Skeletal muscle satellite cell (primary cell): Measurements from ENCODE around the gene ADCY2.

ENCODE experiments used
- H3K27me3 ChIP-seq: 2 replicates; pipeline ENCODE4 v1.7.0; 2013; ENCODE audit warnings: low read length; ENCODE audit not compliant: control insufficient read depth, insufficient read depth
- H3K36me3 ChIP-seq: 2 replicates; pipeline ENCODE4 v1.7.0; 2013; ENCODE audit warnings: mild to moderate bottlenecking, control low read depth, low read length; ENCODE audit not compliant: insufficient read depth
- H3K4me1 ChIP-seq: 2 replicates; pipeline ENCODE4 v1.7.0; 2013; ENCODE audit warnings: low read length; ENCODE audit not compliant: control insufficient read depth, insufficient read depth
- H3K4me2 ChIP-seq: 2 replicates; pipeline ENCODE4 v1.7.0; 2013; ENCODE audit warnings: mild to moderate bottlenecking, low read length
- H3K4me3 ChIP-seq: 2 replicates; pipeline ENCODE4 v1.7.0; 2013; ENCODE audit warnings: low read length
- H3K9ac ChIP-seq: 2 replicates; pipeline ENCODE4 v1.7.0; 2013; ENCODE audit warnings: mild to moderate bottlenecking, low read depth, low read length, moderate library complexity
- H3K9me3 ChIP-seq: replicated peaks from 2 replicates; pipeline ENCODE4 v1.7.0; 2013; ENCODE audit warnings: mild to moderate bottlenecking, control low read depth, low read length

ADCY2 gene

GRCh38 chr5:7650755-7651154 lies 254.8 kb downstream of the ADCY2 start:
- Histone ChIP-seq H3K9me3 (peaks cover 4% of the 10 kb centered on the region), H3K4me3 (no peak overlapping the region), H3K4me1 (no peaks in the 10 kb centered on the region), H3K4me2 (no peak overlapping the region), H3K9ac (no peak overlapping the region), H3K27me3 (no peaks in the 10 kb centered on the region), H3K36me3 (no peaks in the 10 kb centered on the region)

GRCh38 chr5:7653046-7653445 lies 257.1 kb downstream of the ADCY2 start:
- Histone ChIP-seq H3K4me1 (no peaks in the 10 kb centered on the region), H3K9ac (no peak overlapping the region), H3K4me3 (no peak overlapping the region), H3K9me3 (peaks cover 4% of the 10 kb centered on the region), H3K4me2 (no peak overlapping the region), H3K36me3 (no peaks in the 10 kb centered on the region), H3K27me3 (no peaks in the 10 kb centered on the region)

DNA sequence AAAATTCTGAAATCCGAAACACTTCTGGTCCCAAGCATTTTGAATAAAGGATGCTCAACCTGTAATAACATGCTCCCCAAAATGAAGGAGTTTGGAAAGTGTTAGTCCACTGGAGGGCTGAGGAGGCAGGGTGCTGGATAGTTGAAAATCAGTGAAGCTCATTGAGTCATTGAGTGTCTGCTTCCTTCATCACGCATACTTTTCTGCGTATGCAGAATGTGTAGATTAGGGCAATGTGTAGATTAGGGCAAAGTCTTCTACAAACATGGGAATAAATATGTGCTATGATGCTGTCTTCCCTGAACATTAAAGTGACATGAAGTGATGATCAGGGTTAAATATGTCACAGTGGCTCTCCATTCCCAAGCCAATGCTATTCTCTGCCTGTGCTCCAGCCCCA lies 261.2 kb downstream of the ADCY2 start:
- no peak overlapping the region for H3K4me3 ChIP-seq
- H3K36me3 ChIP-seq, result no peaks in the 10 kb centered on the region
- H3K4me2 ChIP-seq, result no peak overlapping the region
- H3K9me3 ChIP-seq, result no peaks in the 10 kb centered on the region
- H3K9ac ChIP-seq, result no peak overlapping the region
- no peaks in the 10 kb centered on the region for H3K27me3 ChIP-seq
- no peaks in the 10 kb centered on the region for H3K4me1 ChIP-seq

- no peak overlapping the region for H3K9ac ChIP-seq
- no peaks in the 10 kb centered on the region for H3K36me3 ChIP-seq
- H3K27me3 ChIP-seq, result no peaks in the 10 kb centered on the region
- no peak overlapping the region for H3K4me3 ChIP-seq
- H3K9me3 ChIP-seq, result no peaks in the 10 kb centered on the region
- H3K4me1 ChIP-seq, result no peaks in the 10 kb centered on the region
- no peak overlapping the region for H3K4me2 ChIP-seq
Measured at GRCh38 chr5:7659420-7659819, 263.5 kb downstream of the ADCY2 start.

GRCh38 chr5:7662289-7662688 lies 266.4 kb downstream of the ADCY2 start:
- H3K4me2 ChIP-seq, result no peak overlapping the region
- no peaks in the 10 kb centered on the region for H3K27me3 ChIP-seq
- H3K4me3 ChIP-seq, result no peak overlapping the region
- H3K9ac ChIP-seq, result no peak overlapping the region
- peaks cover 4% of the 10 kb centered on the region for H3K9me3 ChIP-seq
- no peaks in the 10 kb centered on the region for H3K4me1 ChIP-seq
- no peaks in the 10 kb centered on the region for H3K36me3 ChIP-seq

DNA sequence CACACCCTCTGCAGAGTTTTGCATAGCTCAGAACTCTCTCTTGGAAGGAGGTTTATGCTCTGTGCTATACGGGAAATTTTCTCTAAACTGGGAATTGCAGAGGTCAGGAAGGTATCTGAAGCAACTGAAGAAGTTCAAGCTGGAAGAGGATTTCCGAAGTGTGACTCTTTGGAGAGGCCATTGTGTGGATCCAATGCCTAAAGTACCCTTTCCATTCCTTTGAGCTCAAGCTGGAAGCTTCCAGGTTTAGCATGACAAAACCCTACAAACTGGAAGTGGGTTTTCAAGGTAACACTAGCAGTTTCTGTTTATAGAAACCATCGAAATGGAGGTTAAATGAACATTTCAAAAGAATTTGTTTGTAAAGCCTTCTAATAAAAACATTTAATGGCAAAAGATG lies 267.9 kb downstream of the ADCY2 start:
- Histone ChIP-seq H3K9ac (no peak overlapping the region), H3K4me1 (no peaks in the 10 kb centered on the region), H3K36me3 (no peaks in the 10 kb centered on the region), H3K27me3 (no peaks in the 10 kb centered on the region), H3K9me3 (peaks cover 4% of the 10 kb centered on the region), H3K4me3 (no peak overlapping the region), H3K4me2 (no peak overlapping the region)

DNA sequence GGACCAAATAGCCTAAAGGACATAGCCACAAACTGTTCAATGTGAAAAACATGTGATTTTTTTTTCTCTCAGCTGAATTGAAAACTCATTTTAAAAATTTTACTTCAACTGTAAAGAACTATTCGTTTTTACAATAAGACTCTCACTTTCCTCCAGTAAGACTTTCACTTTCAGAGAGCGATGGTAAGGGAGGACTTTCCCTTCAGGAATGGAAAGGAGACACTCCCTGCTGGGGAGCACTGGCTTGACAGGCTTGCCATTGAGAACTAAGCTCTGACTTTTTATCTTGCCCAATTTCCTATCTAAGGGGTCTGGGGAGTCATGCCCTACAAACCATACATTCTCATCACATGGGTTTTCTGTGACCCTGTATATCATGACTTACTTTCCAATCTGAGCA lies 268.3 kb downstream of the ADCY2 start:
- H3K27me3 ChIP-seq, result no peaks in the 10 kb centered on the region
- H3K9me3 ChIP-seq, result peaks cover 4% of the 10 kb centered on the region
- H3K9ac ChIP-seq, result no peak overlapping the region
- no peaks in the 10 kb centered on the region for H3K4me1 ChIP-seq
- no peaks in the 10 kb centered on the region for H3K36me3 ChIP-seq
- no peak overlapping the region for H3K4me3 ChIP-seq
- H3K4me2 ChIP-seq, result no peak overlapping the region

GRCh38 chr5:7667216-7667767 lies 271.4 kb downstream of the ADCY2 start:
- Histone ChIP-seq H3K9me3 (peaks cover 4% of the 10 kb centered on the region), H3K4me3 (no peak overlapping the region), H3K4me1 (no peaks in the 10 kb centered on the region), H3K27me3 (no peaks in the 10 kb centered on the region), H3K36me3 (no peaks in the 10 kb centered on the region), H3K9ac (no peak overlapping the region), H3K4me2 (no peak overlapping the region)

- Histone ChIP-seq H3K4me2 (no peak overlapping the region), H3K4me3 (no peak overlapping the region), H3K27me3 (no peaks in the 10 kb centered on the region), H3K9me3 (peaks cover 4% of the 10 kb centered on the region), H3K4me1 (no peaks in the 10 kb centered on the region), H3K9ac (no peak overlapping the region), H3K36me3 (no peaks in the 10 kb centered on the region)
Measured at GRCh38 chr5:7668161-7668560, 272.2 kb downstream of the ADCY2 start.

- Histone ChIP-seq H3K4me2 (no peak overlapping the region), H3K4me3 (no peak overlapping the region), H3K9me3 (peaks cover 4% of the 10 kb centered on the region), H3K9ac (no peak overlapping the region), H3K36me3 (no peaks in the 10 kb centered on the region), H3K27me3 (no peaks in the 10 kb centered on the region), H3K4me1 (no peaks in the 10 kb centered on the region)
Measured at GRCh38 chr5:7668627-7669026, 272.7 kb downstream of the ADCY2 start.

DNA sequence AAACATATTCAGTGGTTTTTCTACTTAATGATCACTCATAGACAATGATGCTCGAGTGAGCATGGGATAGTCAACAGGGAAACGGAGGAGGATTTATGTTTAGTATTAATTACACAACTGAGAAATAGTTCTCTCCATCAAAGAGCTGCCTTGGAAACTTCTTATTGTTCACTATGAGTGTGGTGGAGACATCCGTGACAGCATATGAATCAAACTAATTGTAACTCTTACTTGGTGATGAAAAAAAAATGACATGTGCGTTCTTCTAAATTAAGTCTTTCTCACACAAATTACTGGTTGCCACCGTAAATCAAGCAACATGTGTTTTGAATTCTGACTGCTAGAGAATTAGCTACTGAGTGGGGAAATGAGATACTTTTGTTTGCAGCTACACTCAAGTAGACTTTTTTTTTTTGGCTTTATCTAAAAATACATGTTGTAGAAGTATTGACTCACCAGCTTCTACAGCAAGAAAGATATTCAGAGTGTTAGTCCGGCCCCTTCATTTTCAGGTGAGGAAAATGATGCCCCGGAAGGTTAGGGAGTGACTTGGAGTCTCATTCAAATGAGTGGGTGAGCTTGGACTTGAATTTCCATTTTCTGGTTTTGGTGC lies 275.5 kb downstream of the ADCY2 start:
- Histone ChIP-seq H3K9me3 (peaks cover 4% of the 10 kb centered on the region), H3K27me3 (no peaks in the 10 kb centered on the region), H3K4me1 (no peaks in the 10 kb centered on the region)

GRCh38 chr5:7673658-7674057 lies 277.7 kb downstream of the ADCY2 start:
- Histone ChIP-seq H3K27me3 (no peaks in the 10 kb centered on the region), H3K36me3 (no peaks in the 10 kb centered on the region), H3K9ac (no peak overlapping the region), H3K4me2 (no peak overlapping the region), H3K4me3 (no peak overlapping the region), H3K4me1 (no peaks in the 10 kb centered on the region), H3K9me3 (no peaks in the 10 kb centered on the region)

More for the DNA sequence above, 275.5 kb downstream of the ADCY2 start:
- H3K9ac ChIP-seq, result no peak overlapping the region
- no peak overlapping the region for H3K4me3 ChIP-seq
- no peaks in the 10 kb centered on the region for H3K36me3 ChIP-seq
- no peak overlapping the region for H3K4me2 ChIP-seq
